Measurements from ENCODE around the gene LIFR. TPM values are rescaled to one million over a fixed set of nuclear protein-coding genes. Genes with fewer than 3 reads are reported as not detected.

The LIFR gene
- total RNA-seq, 6 experiments from 2014 or later: 4.7 to 7.1 (median 5.4) TPM

DNA sequence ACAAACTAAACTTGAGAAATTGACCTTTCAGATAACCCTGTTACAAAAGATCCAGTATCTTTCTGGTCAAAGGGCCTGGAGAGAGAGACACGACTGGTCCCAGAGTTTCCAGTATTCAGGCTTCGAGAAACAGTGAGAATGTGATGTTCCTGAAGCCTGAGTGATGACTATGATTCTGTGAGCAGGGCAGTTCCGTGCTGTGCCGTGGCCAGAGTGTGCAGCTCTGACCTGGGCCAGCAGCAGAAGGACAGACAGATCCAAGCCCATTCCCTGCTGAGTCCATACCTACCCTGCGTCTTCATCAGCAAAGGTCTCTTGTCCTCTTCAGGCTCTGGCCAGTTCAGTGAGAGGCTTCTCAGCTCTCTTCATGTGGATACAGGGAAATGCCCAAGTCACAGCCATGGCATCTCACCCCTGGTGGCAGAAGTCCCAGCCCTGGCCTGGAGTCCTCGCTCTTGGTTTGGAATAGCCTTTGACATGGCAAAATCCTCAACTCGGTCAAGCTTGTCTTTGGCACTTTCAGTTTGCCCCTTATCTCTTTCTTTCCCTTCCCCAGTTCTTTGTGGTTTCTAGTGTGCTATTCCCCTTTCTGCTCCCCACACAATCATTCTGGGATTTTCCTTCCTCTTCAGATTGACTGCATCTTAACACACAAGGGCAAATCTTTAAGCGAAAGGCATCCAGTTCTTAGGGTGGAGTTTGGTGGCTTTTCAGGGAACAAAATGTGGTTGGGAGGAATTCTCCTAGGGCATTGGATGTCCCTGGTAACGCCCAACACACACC lies 107.7 kb downstream of the LIFR start:
- peaks cover 21% of the 10 kb centered on the region for H3K27me3 Mint-ChIP-seq (ENCODE audit: insufficient read depth)
- no peaks in the 10 kb centered on the region for H3K9me3 Mint-ChIP-seq
- peaks cover 12% of the 10 kb centered on the region; the same call in 1 of the 2 replicates for H3K4me1 Mint-ChIP-seq (ENCODE audit: low read depth)
- H3K27ac Mint-ChIP-seq: no peak overlapping the region
- H3K36me3 Mint-ChIP-seq (ENCODE audit: low read depth): peaks cover 4% of the 10 kb centered on the region; the same call in 1 of the 2 replicates
- TF ChIP-seq, protein P1, sequence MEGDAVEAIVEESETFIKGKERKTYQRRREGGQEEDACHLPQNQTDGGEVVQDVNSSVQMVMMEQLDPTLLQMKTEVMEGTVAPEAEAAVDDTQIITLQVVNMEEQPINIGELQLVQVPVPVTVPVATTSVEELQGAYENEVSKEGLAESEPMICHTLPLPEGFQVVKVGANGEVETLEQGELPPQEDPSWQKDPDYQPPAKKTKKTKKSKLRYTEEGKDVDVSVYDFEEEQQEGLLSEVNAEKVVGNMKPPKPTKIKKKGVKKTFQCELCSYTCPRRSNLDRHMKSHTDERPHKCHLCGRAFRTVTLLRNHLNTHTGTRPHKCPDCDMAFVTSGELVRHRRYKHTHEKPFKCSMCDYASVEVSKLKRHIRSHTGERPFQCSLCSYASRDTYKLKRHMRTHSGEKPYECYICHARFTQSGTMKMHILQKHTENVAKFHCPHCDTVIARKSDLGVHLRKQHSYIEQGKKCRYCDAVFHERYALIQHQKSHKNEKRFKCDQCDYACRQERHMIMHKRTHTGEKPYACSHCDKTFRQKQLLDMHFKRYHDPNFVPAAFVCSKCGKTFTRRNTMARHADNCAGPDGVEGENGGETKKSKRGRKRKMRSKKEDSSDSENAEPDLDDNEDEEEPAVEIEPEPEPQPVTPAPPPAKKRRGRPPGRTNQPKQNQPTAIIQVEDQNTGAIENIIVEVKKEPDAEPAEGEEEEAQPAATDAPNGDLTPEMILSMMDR (IDR thresholded peaks at IDR 0.05): no peak
- no peak for DNase-seq
- no peak overlapping the region for H3K4me3 Mint-ChIP-seq

DNA sequence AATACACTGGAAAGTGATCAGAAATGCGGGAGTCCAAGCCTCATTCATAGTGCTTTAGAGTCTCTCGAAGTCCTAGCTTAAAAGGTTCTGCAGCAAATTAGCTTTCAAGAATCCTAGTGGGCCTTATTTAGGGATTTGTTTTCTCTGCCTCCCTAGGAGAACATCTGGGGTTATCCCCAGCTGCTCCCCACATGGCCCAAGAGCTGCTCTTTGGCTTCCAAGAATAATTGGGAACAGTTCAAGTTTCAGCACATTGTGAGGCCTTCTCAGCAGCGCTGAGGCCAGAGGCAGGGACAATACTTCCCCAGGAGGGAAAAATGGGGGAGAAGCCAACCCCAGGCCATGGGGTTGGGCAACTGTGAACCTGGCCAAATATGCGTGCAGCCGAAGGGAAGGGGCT lies 108.7 kb downstream of the LIFR start:
- no peak for DNase-seq
- Mint-ChIP-seq H3K27ac (no peak overlapping the region), H3K36me3 (ENCODE audit: low read depth) (no peaks in the 10 kb centered on the region), H3K9me3 (no peaks in the 10 kb centered on the region), H3K27me3 (ENCODE audit: insufficient read depth) (peaks cover 16% of the 10 kb centered on the region; the same call in 1 of the 2 replicates), H3K4me1 (ENCODE audit: low read depth) (peaks cover 12% of the 10 kb centered on the region; the same call in 1 of the 2 replicates), H3K4me3 (no peak overlapping the region)
- TF ChIP-seq, protein P1 (IDR thresholded peaks at IDR 0.05): no peak

- Mint-ChIP-seq H3K4me1 (ENCODE audit: low read depth) (peaks cover 12% of the 10 kb centered on the region; the same call in 1 of the 2 replicates), H3K36me3 (ENCODE audit: low read depth) (no peaks in the 10 kb centered on the region), H3K9me3 (no peaks in the 10 kb centered on the region), H3K27me3 (ENCODE audit: insufficient read depth) (peaks cover 16% of the 10 kb centered on the region; the same call in 1 of the 2 replicates), H3K4me3 (peak overlapping the region; percentile 88; the same call in 1 of the 2 replicates), H3K27ac (no peak overlapping the region; the same call in 1 of the 2 replicates)
- TF ChIP-seq, protein P1 (IDR thresholded peaks at IDR 0.05): no peak
- DNase-seq: no peak
These were observed 109.4 kb downstream of the LIFR start for GRCh38 chr5:38447056-38447455.

GRCh38 chr5:38446029-38446522 lies 110.4 kb downstream of the LIFR start:
- Mint-ChIP-seq H3K36me3 (ENCODE audit: low read depth) (no peaks in the 10 kb centered on the region), H3K4me3 (peak overlapping the region; percentile 88), H3K27me3 (ENCODE audit: insufficient read depth) (peaks cover 16% of the 10 kb centered on the region; the same call in 1 of the 2 replicates), H3K27ac (peak overlapping the region; percentile 89; the same call in 1 of the 2 replicates), H3K9me3 (no peaks in the 10 kb centered on the region), H3K4me1 (ENCODE audit: low read depth) (peaks cover 12% of the 10 kb centered on the region; the same call in 1 of the 2 replicates)
- TF ChIP-seq, protein P1 (IDR thresholded peaks at IDR 0.05): no peak
- no peak for DNase-seq

GRCh38 chr5:38445374-38446028 lies 110.9 kb downstream of the LIFR start:
- DNase-seq: no peak
- Mint-ChIP-seq H3K36me3 (ENCODE audit: low read depth) (no peaks in the 10 kb centered on the region), H3K27ac (peak overlapping the region; percentile 89; the same call in 1 of the 2 replicates), H3K4me3 (peak overlapping the region; percentile 88), H3K9me3 (no peaks in the 10 kb centered on the region), H3K27me3 (ENCODE audit: insufficient read depth) (peaks cover 15% of the 10 kb centered on the region; the same call in 1 of the 2 replicates), H3K4me1 (ENCODE audit: low read depth) (peaks cover 12% of the 10 kb centered on the region; the same call in 1 of the 2 replicates)
- TF ChIP-seq, protein P1 (IDR thresholded peaks at IDR 0.05): no peak
